HFFc6 (cell line): ENCODE results near the gene SLC22A23. TPM values are rescaled to one million over a fixed set of nuclear protein-coding genes. Genes with fewer than 3 reads are reported as not detected.

ENCODE experiments used
- DNase-seq: peaks from one replicate; pipeline ENCODE4 v3.0.0-alpha.2; 2018
- H3K27ac Mint-ChIP-seq: 2 replicates; pipeline ENCODE4 v1.8.0; 2020; ENCODE audit warnings: mild to moderate bottlenecking, mixed read lengths
- H3K27me3 Mint-ChIP-seq: 2 replicates; pipeline ENCODE4 v1.8.0; 2021; ENCODE audit warnings: mild to moderate bottlenecking, moderate library complexity, mixed read lengths; ENCODE audit not compliant: insufficient read depth
- H3K36me3 Mint-ChIP-seq: 2 replicates; pipeline ENCODE4 v1.8.0; 2021; ENCODE audit warnings: low read depth, mixed read lengths
- H3K4me1 Mint-ChIP-seq: 2 replicates; pipeline ENCODE4 v1.8.0; 2020; ENCODE audit warnings: low read depth, mixed read lengths
- H3K4me3 Mint-ChIP-seq: 2 replicates; pipeline ENCODE4 v1.8.0; 2020; ENCODE audit warnings: mild to moderate bottlenecking, moderate library complexity, mixed read lengths
- H3K9me3 Mint-ChIP-seq: 2 replicates; pipeline ENCODE4 v1.8.0; 2020; ENCODE audit warnings: mild to moderate bottlenecking, mixed read lengths
- CTCF ChIP-seq: fragments of 200-600 bp; sonication (generic); IDR thresholded peaks from 2 replicates; pipeline ENCODE4 v1.5.0; 2021; ENCODE audit warnings: antibody characterized with exemption, mild to moderate bottlenecking
- total RNA-seq, 6 experiments: library from RNA; stranded (reverse); fragmentation: NEBNext Ultra II Directional; extraction: Animal tissue kit (Norgen Biotek cat#: 25700); gene quantifications; 2 replicates in 1 of 6; 3 replicates in 5 of 6; pipeline ENCODE4 v1.2.3, GENCODE V29; 2021

Gene SLC22A23
- total RNA-seq, 6 experiments from 2014 or later: 0.10 to 0.55 (median 0.21) TPM

- Mint-ChIP-seq H3K27ac (no peak overlapping the region), H3K4me1 (no peaks in the 10 kb centered on the region), H3K27me3 (peaks cover 39% of the 10 kb centered on the region), H3K36me3 (no peaks in the 10 kb centered on the region), H3K9me3 (no peaks in the 10 kb centered on the region), H3K4me3 (no peak overlapping the region)
- no peak for TF ChIP-seq CTCF
- no peak for DNase-seq
Observed at GRCh38 chr6:3345836-3346235, 111.0 kb downstream of the SLC22A23 start.

GRCh38 chr6:3343089-3343883, 113.6 kb downstream of the SLC22A23 start:
- DNase-seq: no peak
- no peaks in the 10 kb centered on the region for H3K4me1 Mint-ChIP-seq
- no peak for TF ChIP-seq CTCF

GRCh38 chr6:3341467-3341866, 115.4 kb downstream of the SLC22A23 start:
- no peak for DNase-seq
- TF ChIP-seq CTCF: no peak
- Mint-ChIP-seq H3K36me3 (no peaks in the 10 kb centered on the region), H3K27me3 (peaks cover 40% of the 10 kb centered on the region), H3K27ac (no peak overlapping the region), H3K4me1 (peaks cover 7% of the 10 kb centered on the region; the same call in 1 of the 2 replicates), H3K4me3 (no peak overlapping the region), H3K9me3 (no peaks in the 10 kb centered on the region)

More at GRCh38 chr6:3343089-3343883, 113.6 kb downstream of the SLC22A23 start:
- Mint-ChIP-seq H3K9me3 (no peaks in the 10 kb centered on the region), H3K27me3 (peaks cover 45% of the 10 kb centered on the region), H3K4me3 (no peak overlapping the region), H3K27ac (no peak overlapping the region), H3K36me3 (no peaks in the 10 kb centered on the region)

- TF ChIP-seq CTCF: no peak
- no peak for DNase-seq
- H3K36me3 Mint-ChIP-seq: no peaks in the 10 kb centered on the region
- H3K27me3 Mint-ChIP-seq: peaks cover 36% of the 10 kb centered on the region
- peaks cover 7% of the 10 kb centered on the region; the same call in 1 of the 2 replicates for H3K4me1 Mint-ChIP-seq
- H3K9me3 Mint-ChIP-seq: no peaks in the 10 kb centered on the region
- H3K27ac Mint-ChIP-seq: no peak overlapping the region
- H3K4me3 Mint-ChIP-seq: no peak overlapping the region
Observed at GRCh38 chr6:3340894-3341293, 116.0 kb downstream of the SLC22A23 start.

GRCh38 chr6:3340358-3340802, 116.5 kb downstream of the SLC22A23 start:
- Mint-ChIP-seq H3K36me3 (no peaks in the 10 kb centered on the region), H3K27me3 (peaks cover 34% of the 10 kb centered on the region), H3K4me1 (peaks cover 7% of the 10 kb centered on the region; the same call in 1 of the 2 replicates), H3K4me3 (no peak overlapping the region), H3K9me3 (no peaks in the 10 kb centered on the region), H3K27ac (no peak overlapping the region)
- no peak for DNase-seq
- TF ChIP-seq CTCF: no peak
